ENCODE results near the gene RBFOX2.

The RBFOX2 gene

DNA sequence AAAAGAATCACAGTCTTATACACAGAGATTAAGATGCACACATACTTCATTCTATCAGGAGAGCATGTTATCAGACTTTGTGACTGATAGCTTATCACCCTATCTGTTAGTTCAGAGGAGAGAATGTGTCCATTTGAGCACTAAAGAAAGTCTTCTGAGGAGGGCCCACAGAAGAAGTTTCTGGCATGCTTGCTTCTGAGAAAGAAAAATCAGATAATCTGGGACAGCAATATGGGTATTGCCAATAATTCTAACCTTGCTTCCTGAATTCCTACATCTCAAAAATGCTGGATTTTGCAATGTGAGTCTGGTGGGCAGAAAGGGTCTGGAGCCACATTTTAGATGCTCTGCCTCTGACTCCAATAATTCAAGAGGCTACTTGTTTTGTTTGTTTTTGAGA, 128.9 kb downstream of the RBFOX2 start:
- no peak for DNase-seq (ENCODE audit: low read depth in 2 of 2)

DNA sequence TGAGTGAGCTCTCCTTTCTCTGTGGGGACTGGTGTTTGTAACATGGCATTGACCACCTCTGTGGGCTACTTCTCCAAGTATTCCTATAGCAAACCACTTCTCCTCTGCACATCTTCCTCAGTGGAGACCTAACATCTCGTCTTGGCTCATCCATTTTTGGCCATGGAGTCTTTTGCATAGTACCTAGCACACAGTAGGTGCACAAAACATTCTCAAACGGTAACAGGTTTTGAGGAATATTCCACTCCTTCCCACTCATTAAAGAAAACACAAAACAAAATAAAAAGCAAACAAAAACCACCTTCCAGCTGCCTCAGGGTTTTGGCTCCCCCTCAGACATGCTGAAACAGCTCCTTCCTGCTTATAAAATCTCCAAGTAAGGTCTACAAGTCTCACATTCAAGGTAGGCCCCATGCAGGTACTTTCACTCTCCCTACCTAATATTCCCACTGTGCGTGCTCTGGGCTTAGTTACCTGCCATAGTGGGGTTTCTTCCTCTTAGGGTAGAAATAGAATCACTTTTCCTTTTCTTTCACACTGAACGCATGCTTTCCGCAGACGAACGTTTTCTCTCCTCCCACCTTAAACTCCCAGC, 132.4 kb downstream of the RBFOX2 start:
- no peak for DNase-seq (ENCODE audit: low read depth in 2 of 2)

DNA sequence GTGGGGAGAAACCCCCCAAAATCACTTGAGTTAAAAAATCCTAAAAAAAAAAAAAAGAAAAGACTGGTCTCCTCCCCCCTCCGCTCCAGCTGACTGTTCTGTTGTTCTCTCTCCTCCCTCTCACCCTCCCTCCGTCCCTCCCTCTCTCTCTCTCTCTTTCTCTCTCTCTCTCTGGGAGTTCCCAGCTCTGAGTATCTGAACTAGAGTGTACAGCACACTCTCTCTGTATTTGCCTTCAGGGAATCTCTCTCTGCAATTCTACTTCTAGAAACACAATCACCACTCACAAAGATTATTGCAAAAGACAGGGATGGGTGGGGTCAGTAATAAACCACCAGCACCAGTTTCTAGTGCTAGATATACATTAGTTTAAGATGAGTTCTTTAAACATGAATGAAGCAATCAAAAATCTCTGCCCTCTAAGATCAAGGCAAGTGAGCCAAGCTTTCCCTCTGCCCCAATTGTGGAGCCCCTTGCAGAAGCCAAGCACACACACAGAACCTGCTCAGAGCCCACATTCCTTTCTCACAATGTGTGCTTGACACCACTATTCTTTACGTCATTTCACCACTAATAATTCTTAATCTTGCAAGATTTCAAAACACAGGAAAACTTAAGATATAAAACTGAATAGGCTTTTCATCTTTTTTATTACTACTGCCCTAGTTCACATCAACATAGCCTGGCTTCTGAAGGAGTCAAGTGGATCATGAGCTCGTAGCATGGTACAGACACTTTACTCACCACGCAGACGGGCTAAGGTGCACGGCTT, 133.5 kb downstream of the RBFOX2 start:
- DNase-seq (ENCODE audit: low read depth in 2 of 2): no peak

- no peak for DNase-seq (ENCODE audit: low read depth in 2 of 2)
Measured at GRCh38 chr22:35894464-35894878, 134.2 kb downstream of the RBFOX2 start.

GRCh38 chr22:35893698-35894097, 134.9 kb downstream of the RBFOX2 start:
- no peak for DNase-seq (ENCODE audit: low read depth in 2 of 2)

- no peak for DNase-seq (ENCODE audit: low read depth in 2 of 2)
Measured at GRCh38 chr22:35892192-35892591, 136.4 kb downstream of the RBFOX2 start.

GRCh38 chr22:35891442-35891841, 137.2 kb downstream of the RBFOX2 start:
- no peak for DNase-seq (ENCODE audit: low read depth in 2 of 2)

DNA sequence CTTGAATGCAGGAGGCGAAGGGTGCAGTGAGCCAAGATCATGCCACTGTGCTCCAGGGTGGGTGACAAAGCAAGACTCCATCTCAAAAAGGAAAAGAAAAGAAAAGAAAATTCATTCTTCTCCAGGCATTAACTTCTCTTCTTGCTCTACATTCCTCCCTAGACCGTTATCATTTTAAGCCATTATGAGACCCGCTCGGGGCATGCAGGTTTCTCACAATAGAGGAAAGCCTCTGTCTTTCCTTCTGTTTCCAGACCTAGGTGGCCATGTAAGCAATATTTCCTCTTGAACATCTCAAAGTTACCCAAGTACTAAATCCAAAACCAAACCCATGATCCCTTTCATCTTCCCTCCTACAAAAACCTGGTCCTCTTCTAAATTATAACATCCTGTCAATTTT, 139.6 kb downstream of the RBFOX2 start:
- no peak for DNase-seq (ENCODE audit: low read depth in 2 of 2)

DNA sequence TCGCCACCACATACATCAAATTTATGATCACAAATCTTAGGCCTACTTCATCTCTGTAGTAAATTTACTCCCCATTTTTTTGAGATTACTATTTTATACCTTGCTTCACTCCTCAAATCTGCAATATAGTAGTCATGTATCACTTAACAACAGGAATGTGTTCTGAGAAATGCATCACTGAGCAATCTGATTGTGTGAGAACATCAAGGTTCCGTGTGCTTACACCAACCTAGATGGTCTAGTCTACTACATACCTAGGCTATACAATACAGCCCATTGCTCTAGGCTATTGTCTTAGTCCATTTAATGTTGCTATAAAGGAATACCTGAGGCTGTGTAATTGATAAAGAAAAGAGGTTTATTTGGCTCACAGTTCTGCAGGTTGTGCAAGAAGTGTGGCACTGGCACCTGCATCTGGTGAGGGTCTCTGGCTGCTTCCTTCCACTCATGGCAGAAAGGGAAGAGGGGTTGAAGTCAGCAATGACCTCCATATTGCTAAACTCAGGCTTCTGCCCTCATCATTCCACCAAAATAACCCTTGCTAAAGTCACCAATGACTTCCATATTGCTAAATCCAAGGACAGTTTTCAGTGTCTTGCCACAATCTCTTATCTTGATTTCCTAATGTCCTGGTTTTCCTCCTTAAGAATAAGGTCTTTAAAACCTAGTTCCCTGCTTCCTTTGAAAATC, 140.3 kb downstream of the RBFOX2 start:
- no peak for DNase-seq (ENCODE audit: low read depth in 2 of 2)

DNA sequence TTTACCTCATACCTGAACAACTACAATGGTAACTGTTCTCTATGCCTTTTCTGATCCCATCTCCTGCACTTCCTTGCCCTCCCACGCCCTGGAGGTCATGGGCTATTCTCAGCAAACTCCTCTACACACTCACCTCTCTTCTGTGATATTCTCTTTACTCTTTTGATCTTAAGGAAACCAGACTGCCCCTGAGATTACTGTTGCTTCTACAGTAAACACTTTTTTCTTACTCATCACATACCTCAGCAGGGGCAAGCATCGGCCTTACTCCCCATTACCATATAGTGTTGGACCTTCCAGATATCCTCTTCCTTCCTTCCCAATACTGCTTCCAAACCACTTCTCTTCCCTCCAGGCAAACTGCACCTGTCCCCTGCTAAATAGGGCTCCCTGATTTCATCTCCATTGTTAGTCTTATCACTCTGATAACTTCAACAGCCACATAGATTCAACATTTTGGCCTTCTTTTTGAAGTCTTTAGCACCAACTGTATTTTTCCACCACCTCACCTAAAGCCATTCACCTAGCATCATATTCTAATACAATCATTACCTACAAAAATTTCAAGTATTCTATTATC, 141.2 kb downstream of the RBFOX2 start:
- no peak for DNase-seq (ENCODE audit: low read depth in 2 of 2)

DNA sequence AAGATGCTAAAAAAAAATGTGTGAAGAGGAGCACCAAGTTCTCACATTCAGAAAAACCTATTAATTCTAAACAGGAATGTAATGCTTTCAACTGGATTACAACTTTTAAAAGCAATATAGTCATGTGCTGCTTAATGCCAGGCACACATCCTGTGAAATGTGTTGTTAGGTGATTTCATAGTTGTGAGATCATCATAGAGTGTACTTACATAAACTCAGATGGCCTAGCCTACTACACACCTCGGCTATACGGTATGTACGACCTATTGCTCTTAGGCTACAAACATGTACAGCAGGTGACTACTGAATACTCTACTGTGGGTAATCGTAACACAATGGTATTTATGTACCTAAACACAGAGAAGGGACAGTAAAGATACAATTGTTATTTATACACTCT, 142.3 kb downstream of the RBFOX2 start:
- no peak for DNase-seq (ENCODE audit: low read depth in 2 of 2)

DNA sequence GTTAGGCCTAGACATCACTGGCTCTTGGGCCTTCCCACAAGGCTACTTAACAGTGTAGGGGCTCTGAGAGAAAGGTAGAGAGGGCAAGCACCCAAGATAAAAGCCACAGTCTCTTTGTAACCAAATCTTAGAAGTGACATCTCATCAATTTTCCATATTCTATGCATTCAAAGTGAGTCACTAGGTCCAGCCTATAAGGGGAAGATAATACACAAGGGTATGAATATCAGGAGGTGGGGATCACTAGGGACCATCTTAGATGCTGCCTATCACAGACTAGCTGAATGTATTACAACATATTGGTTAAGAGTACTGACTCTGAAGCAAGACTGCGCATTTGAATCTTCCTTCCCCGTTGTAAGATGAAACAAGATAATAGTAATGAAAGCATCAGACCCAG, 144.1 kb downstream of the RBFOX2 start:
- no peak for DNase-seq (ENCODE audit: low read depth in 2 of 2)

GRCh38 chr22:35883031-35883620, 145.5 kb downstream of the RBFOX2 start:
- DNase-seq (ENCODE audit: low read depth in 2 of 2): no peak

- DNase-seq (ENCODE audit: low read depth in 2 of 2): no peak
Measured at GRCh38 chr22:35882211-35883030, 146.2 kb downstream of the RBFOX2 start.

- no peak for DNase-seq (ENCODE audit: low read depth in 2 of 2)
Measured at GRCh38 chr22:35879351-35879750, 149.3 kb downstream of the RBFOX2 start.

DNA sequence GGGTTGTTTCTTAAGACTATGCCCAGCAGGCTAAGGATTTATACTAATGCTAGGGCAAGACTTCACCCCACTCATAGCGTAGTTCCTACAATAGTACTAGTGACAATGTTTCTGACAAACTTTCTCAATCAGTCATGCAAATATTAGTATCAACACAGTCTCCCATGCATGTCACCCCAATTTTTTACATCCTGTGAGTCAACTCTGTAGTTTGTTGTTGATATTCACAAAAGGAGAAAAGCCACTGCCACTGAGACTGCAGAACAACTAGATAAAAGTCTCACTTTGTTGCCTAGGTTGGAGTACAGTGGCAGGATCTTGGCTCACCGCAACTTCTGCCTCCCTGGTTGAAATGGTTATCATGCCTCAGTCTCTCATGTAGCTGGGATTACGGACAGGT, 155.2 kb downstream of the RBFOX2 start:
- DNase-seq (ENCODE audit: low read depth in 2 of 2): no peak

GRCh38 chr22:35872451-35872850, 156.2 kb downstream of the RBFOX2 start:
- no peak for DNase-seq (ENCODE audit: low read depth in 2 of 2)

DNA sequence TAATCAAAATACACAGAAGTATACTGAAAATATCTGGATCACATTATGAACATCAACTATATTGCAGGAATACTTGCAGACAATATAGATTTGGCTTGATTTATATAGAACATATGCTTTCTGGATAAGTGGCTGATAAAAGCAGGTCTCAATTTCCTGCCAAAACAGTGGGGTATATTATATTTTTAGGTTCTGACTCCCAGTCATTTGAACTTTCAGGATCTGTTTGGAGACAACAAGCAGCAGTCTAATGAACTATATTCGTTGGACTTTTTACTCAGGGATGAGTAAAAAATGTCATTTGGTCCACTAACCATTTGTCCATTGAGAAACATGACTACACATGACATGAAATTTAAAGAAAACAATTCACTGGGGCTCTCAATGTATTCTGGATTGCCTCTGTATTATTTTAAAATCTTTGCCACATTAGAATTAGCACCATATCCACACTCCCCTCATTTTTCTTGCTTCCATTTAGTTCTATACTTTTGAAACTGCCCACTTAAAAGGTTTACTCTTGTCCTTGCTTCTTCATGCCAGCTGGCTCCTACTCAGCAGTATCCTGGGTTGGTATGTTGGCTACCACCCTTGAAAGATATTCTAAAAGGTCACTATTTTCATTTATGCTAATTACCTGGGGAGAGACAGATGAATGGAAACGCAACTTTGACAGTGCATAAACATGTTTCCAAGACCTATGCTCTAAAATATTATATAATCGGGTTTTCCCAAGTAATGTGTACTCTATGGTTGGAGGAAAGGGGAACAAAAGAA, 157.9 kb downstream of the RBFOX2 start:
- DNase-seq (ENCODE audit: low read depth in 2 of 2): no peak

GRCh38 chr22:35868938-35869337, 159.7 kb downstream of the RBFOX2 start:
- DNase-seq (ENCODE audit: low read depth in 2 of 2): no peak

- no peak for DNase-seq (ENCODE audit: low read depth in 2 of 2)
Measured at GRCh38 chr22:35866651-35867050, 162.0 kb downstream of the RBFOX2 start.
